Measurements from ENCODE around the gene TRAPPC12.

TRAPPC12 gene

DNA sequence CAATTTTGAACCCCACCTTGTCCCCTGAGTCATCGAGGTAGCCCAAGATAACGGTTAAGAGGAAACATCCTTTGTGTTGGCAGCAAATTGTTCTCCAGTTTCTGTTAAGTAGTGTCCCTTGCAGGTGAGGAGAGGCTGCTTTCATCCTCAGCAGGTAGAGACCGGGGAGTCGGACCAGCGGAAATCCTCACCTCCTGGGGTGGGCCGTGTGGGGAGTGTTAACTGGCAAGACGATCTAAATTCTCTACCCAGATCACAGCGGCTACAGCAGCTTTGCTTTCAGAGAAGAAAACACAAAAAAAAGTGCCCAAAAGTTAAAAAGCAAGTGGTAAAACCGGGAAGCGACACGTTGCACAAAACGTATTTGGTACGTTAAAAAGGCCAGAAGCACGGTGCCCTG, 76.6 kb downstream of the TRAPPC12 start:
- Mint-ChIP-seq H3K4me1 (ENCODE audit: low read depth) (peaks cover 4% of the 10 kb centered on the region), H3K36me3 (ENCODE audit: low read depth) (peaks cover 86% of the 10 kb centered on the region), H3K27me3 (no peaks in the 10 kb centered on the region), H3K27ac (no peak overlapping the region), H3K4me3 (no peak overlapping the region), H3K9me3 (no peaks in the 10 kb centered on the region)
- no peak for DNase-seq

DNA sequence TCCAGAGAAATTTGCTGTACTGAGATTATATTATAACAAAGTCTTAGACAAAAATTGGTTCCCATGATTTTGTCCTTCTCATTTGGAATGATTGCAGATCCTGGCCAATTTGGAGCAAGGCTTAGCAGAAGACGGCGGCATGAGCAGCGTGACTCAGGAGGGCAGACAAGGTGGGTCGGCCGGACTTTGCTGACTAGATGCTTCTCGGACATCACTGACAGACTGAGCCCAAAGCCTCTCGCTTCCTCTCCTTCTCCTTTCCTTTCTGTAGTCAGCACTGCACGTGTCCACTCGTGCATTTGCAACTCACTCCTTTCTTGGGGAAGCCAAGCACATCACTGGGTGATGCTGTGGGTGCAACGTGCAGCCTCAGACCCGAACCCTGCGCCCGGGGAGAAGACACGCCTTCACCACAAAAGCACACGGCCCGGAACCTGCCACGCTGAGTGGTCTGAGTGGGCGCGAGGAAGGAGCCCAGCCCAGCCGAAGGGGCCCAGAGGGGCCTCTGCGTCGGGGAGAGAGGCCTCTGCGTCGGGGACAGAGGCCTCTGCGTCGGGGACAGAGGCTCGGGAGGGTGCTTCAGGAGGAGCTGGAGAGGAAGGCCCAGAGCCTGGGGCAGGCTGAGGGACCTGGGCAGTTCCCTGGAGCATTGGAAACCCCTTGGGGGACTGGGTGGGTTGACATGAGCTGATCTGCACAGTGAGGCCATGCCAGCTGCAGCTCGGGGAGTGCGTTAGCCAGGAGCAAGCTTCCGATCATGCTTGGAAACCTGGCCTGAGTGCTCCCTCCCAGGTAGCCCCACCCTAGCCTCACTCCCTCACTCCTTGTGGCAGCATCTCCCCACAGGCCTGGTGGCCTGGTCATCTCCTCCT, 78.3 kb downstream of the TRAPPC12 start:
- Mint-ChIP-seq H3K36me3 (ENCODE audit: low read depth) (peaks cover 79% of the 10 kb centered on the region), H3K9me3 (no peaks in the 10 kb centered on the region), H3K4me1 (ENCODE audit: low read depth) (peaks cover 12% of the 10 kb centered on the region), H3K4me3 (no peak overlapping the region), H3K27ac (no peak overlapping the region), H3K27me3 (no peaks in the 10 kb centered on the region)
- no peak for DNase-seq

DNA sequence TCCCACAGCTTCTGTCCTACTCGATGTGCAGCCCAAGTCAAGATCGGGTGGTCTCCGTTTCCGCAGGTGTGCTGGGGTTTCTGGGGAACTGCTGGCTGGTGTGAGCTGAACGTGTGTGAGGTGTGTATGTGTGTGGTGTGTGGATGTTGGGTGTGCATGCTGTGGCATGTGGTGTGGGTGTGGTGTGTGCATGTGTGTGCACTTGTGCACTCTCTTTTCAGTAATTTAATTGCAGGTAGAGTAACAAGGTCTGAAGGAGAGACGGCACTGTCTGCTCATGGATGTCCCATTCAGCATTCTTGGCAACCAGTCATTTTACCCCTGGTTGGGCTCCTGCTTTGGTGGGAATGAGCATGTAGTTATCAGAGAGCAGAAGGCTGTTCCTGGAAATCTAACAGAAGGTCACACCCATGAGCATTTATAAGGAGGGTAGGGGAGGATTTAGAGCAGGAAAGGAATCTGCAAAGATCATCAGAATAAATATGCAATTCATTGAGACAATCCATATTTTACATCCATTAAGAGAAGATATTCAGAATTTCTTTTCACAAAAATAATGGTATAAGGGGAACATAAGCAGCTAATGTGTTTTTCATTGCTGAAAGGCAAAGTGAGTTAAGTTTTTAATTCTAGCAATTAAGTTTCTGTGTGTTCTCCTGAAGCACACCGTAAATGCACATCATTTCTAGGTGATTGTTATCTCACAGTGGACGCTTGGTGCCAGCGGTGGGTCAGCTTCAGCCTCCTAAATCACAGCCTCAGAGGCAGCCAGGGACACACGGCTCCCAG, 79.1 kb downstream of the TRAPPC12 start:
- no peak for DNase-seq
- peak overlapping the region; percentile 53 for H3K27ac Mint-ChIP-seq
- H3K27me3 Mint-ChIP-seq = no peaks in the 10 kb centered on the region
- H3K4me3 Mint-ChIP-seq = no peak overlapping the region
- H3K4me1 Mint-ChIP-seq (ENCODE audit: low read depth) = peaks cover 12% of the 10 kb centered on the region
- no peaks in the 10 kb centered on the region for H3K9me3 Mint-ChIP-seq
- H3K36me3 Mint-ChIP-seq (ENCODE audit: low read depth) = peaks cover 79% of the 10 kb centered on the region

DNA sequence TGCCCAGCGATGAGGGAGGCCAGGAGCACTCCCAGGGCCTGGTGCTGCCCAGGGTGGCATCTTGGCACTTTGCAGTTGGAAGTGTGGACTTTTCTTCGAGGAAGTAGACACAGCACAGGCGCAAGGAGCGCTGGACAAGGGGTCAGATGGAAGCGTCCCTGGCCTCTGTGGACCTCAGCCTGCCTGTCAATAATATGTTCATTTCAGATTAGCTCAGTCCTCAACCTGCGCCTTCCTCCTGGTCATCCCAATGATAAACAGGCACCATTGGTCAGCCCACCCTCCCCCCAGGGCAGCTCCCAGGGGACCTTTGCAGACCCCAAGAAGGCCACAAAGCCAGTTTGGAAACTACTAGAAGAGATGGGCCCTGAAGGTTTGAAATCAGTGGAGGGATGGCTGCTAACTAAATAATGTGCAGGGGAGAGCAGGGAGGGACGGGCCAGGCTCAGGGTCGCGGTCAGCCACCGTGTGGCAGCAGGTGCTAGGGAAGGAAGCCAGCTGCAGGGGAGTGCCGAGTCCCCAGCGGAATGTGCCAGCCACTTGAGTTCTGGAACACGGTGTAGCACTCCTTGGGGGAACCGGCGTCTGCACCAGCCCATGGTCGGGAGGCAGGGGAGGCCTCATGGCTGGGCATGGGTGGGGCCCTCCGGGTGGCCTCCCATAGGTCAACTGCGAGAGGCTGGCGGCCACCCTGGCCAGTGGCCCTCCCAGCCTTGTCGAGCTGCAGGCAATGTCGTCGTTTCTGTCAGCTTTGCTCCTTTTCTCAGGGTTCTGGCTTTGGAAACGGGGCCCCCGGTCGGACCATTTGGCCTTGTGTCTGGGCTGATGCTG, 79.9 kb downstream of the TRAPPC12 start:
- DNase-seq = no peak
- Mint-ChIP-seq H3K4me1 (ENCODE audit: low read depth) (peaks cover 12% of the 10 kb centered on the region), H3K27me3 (no peaks in the 10 kb centered on the region), H3K27ac (no peak overlapping the region), H3K36me3 (ENCODE audit: low read depth) (peaks cover 82% of the 10 kb centered on the region), H3K4me3 (no peak overlapping the region), H3K9me3 (no peaks in the 10 kb centered on the region)

GRCh38 chr2:3460156-3460555, 80.7 kb downstream of the TRAPPC12 start:
- no peak for DNase-seq
- Mint-ChIP-seq H3K27me3 (no peaks in the 10 kb centered on the region), H3K4me1 (ENCODE audit: low read depth) (peaks cover 12% of the 10 kb centered on the region), H3K36me3 (ENCODE audit: low read depth) (peaks cover 84% of the 10 kb centered on the region), H3K9me3 (no peaks in the 10 kb centered on the region), H3K27ac (peak overlapping the region; percentile 4), H3K4me3 (no peak overlapping the region)

GRCh38 chr2:3460831-3461800, 81.6 kb downstream of the TRAPPC12 start:
- Mint-ChIP-seq H3K36me3 (ENCODE audit: low read depth) (peaks cover 84% of the 10 kb centered on the region), H3K4me3 (no peak overlapping the region), H3K27me3 (no peaks in the 10 kb centered on the region), H3K9me3 (no peaks in the 10 kb centered on the region), H3K4me1 (ENCODE audit: low read depth) (peaks cover 12% of the 10 kb centered on the region), H3K27ac (no peak overlapping the region)
- DNase-seq = no peak

GRCh38 chr2:3461801-3462492, 82.5 kb downstream of the TRAPPC12 start:
- Mint-ChIP-seq H3K36me3 (ENCODE audit: low read depth) (peaks cover 85% of the 10 kb centered on the region), H3K9me3 (no peaks in the 10 kb centered on the region), H3K4me3 (no peak overlapping the region), H3K4me1 (ENCODE audit: low read depth) (peaks cover 12% of the 10 kb centered on the region), H3K27me3 (no peaks in the 10 kb centered on the region), H3K27ac (peak overlapping the region; percentile 83)
- no peak for DNase-seq

DNA sequence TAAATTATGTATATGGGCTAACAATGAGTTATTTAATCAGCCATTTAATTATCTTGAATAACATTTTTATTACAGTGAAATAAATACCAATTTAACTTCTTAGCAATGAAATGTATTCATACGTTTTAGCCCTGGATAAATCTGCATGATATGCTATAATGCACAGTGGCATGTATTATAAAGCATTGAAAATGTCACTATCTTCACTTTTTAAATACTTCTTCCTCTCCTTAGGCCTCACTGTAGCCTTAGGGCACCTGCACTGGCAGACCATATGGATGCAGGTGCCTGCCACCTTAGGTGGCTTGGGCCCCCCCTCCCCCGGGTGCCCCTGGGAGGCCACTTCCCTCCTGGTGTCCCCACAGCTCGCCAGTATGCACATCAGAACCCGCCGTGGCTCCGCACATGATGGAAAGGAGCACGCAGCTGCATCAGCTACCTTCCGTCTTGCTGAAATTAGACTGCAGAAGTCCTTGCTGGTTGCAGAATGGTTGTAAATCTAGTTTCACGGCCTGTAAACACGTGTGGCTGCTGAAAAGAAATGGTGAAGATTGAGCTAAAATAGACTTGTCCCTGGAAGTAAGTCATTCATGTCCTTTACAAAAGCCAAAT, 83.1 kb downstream of the TRAPPC12 start:
- Mint-ChIP-seq H3K27ac (no peak overlapping the region), H3K9me3 (no peaks in the 10 kb centered on the region), H3K27me3 (no peaks in the 10 kb centered on the region), H3K4me3 (no peak overlapping the region), H3K36me3 (ENCODE audit: low read depth) (peaks cover 88% of the 10 kb centered on the region), H3K4me1 (ENCODE audit: low read depth) (peaks cover 12% of the 10 kb centered on the region)
- no peak for DNase-seq

GRCh38 chr2:3463186-3463835, 83.8 kb downstream of the TRAPPC12 start:
- no peaks in the 10 kb centered on the region for H3K27me3 Mint-ChIP-seq
- peaks cover 88% of the 10 kb centered on the region for H3K36me3 Mint-ChIP-seq (ENCODE audit: low read depth)
- H3K4me3 Mint-ChIP-seq = no peak overlapping the region
- H3K27ac Mint-ChIP-seq = no peak overlapping the region
- DNase-seq = peak; percentile 19
- no peaks in the 10 kb centered on the region for H3K9me3 Mint-ChIP-seq
- H3K4me1 Mint-ChIP-seq (ENCODE audit: low read depth) = peaks cover 12% of the 10 kb centered on the region

- Mint-ChIP-seq H3K4me1 (ENCODE audit: low read depth) (peaks cover 12% of the 10 kb centered on the region), H3K4me3 (no peak overlapping the region), H3K27me3 (no peaks in the 10 kb centered on the region), H3K36me3 (ENCODE audit: low read depth) (peaks cover 88% of the 10 kb centered on the region), H3K9me3 (no peaks in the 10 kb centered on the region), H3K27ac (no peak overlapping the region)
- DNase-seq = peak; percentile 3
These were observed 84.5 kb downstream of the TRAPPC12 start for GRCh38 chr2:3463944-3464343.

- peaks cover 12% of the 10 kb centered on the region for H3K4me1 Mint-ChIP-seq (ENCODE audit: low read depth)
- H3K9me3 Mint-ChIP-seq = no peaks in the 10 kb centered on the region
- no peaks in the 10 kb centered on the region for H3K27me3 Mint-ChIP-seq
- peaks cover 87% of the 10 kb centered on the region for H3K36me3 Mint-ChIP-seq (ENCODE audit: low read depth)
- DNase-seq = peak; percentile 6
- no peak overlapping the region for H3K4me3 Mint-ChIP-seq
- H3K27ac Mint-ChIP-seq = no peak overlapping the region
These were observed 85.0 kb downstream of the TRAPPC12 start for GRCh38 chr2:3464401-3465005.

GRCh38 chr2:3465328-3465727, 85.8 kb downstream of the TRAPPC12 start:
- H3K27ac Mint-ChIP-seq = no peak overlapping the region
- no peak overlapping the region for H3K4me3 Mint-ChIP-seq
- DNase-seq = no peak
- H3K27me3 Mint-ChIP-seq = no peaks in the 10 kb centered on the region
- peaks cover 12% of the 10 kb centered on the region for H3K4me1 Mint-ChIP-seq (ENCODE audit: low read depth)
- peaks cover 89% of the 10 kb centered on the region for H3K36me3 Mint-ChIP-seq (ENCODE audit: low read depth)
- H3K9me3 Mint-ChIP-seq = no peaks in the 10 kb centered on the region

Measured in activated T-cell treated with anti-CD3 and anti-CD28 coated beads, Interleukin-2, amount 50 U/mL, for 24 hours (primary cell).